Kidney (tissue), 14 donors: ENCODE measurements around the gene FIG4. TPM values are rescaled to one million over a fixed set of nuclear protein-coding genes. Genes with fewer than 3 reads are reported as not detected.
"Not testable (repeated sequence)": the region's sequence is repeated elsewhere in the genome, so short reads cannot be mapped to it uniquely, and the experiment has no call there.

Experiments
- DNase-seq, 5 donors: peaks; one replicate each; pipeline ENCODE4 v3.0.0-alpha.2; 2013 to 2020
- FAIRE-seq: peaks from 2 replicates; lab custom pipeline; 2012; peaks lifted over from hg19 to GRCh38; lab: Jason Lieb, UNC
- H3K27ac ChIP-seq, 2 donors: one replicate each; pipeline ENCODE4 v1.7.0; 2013; ENCODE audit warnings: low read depth in 2 of 2, low read length in 2 of 2, inconsistent platforms in 1 of 2
- H3K27me3 ChIP-seq: one replicate; pipeline ENCODE4 v1.7.1; 2013; ENCODE audit warnings: low read length, inconsistent platforms; ENCODE audit not compliant: control insufficient read depth, insufficient read depth
- H3K36me3 ChIP-seq, 3 donors: one replicate each; pipeline versions ENCODE4 v1.7.0 to v1.7.1; 2013; ENCODE audit warnings: low read length in 3 of 3, control low read depth in 1 of 3, inconsistent platforms in 1 of 3; ENCODE audit not compliant: insufficient read depth in 3 of 3, control insufficient read depth in 2 of 3
- H3K4me1 ChIP-seq, 3 donors: one replicate each; pipeline versions ENCODE4 v1.7.0 to v1.7.1; 2013; ENCODE audit warnings: low read length in 3 of 3, inconsistent platforms in 1 of 3, low read depth in 1 of 3; ENCODE audit not compliant: control insufficient read depth in 2 of 3, insufficient read depth in 2 of 3
- H3K4me3 ChIP-seq, 3 donors: one replicate each; pipeline versions ENCODE4 v1.7.0 to v1.8.1; 2013; ENCODE audit warnings: low read length in 3 of 3, control low read depth in 1 of 3, inconsistent platforms in 1 of 3
- H3K9ac ChIP-seq, 3 donors: one replicate each; pipeline versions ENCODE4 v1.7.0 to v1.7.1; 2013; ENCODE audit warnings: low read length in 3 of 3, control low read depth in 1 of 3, inconsistent platforms in 1 of 3
- H3K9me3 ChIP-seq, 3 donors: one replicate each; pipeline versions ENCODE4 v1.7.0 to v1.7.1; 2013; ENCODE audit warnings: low read length in 3 of 3, control low read depth in 1 of 3, inconsistent platforms in 1 of 3; ENCODE audit not compliant: control insufficient read depth in 2 of 3, insufficient read depth in 1 of 3
- CTCF ChIP-seq: IDR thresholded peaks from 3 replicates; pipeline ENCODE4 v1.5.1; 2012; ENCODE audit warnings: mild to moderate bottlenecking, moderate library complexity, borderline replicate concordance; ENCODE audit not compliant: insufficient read depth; ENCODE audit errors: extremely low read depth
- intact Hi-C: fragments of 100-400 bp; cut with DNase I; formaldehyde crosslinking; loops from one replicate; pipeline ENCODE4 v1.11.1; 2022
- polyA plus RNA-seq: library from polyadenylated mRNA; stranded (reverse); fragments of 350-450 nt; fragmentation: Illumina TruSeq; extraction: RNeasy Lipid Tissue Mini Kit (QIAGEN cat#74804); gene quantifications from one replicate; pipeline ENCODE4 v1.2.3, GENCODE V29; 2014; ENCODE audit warnings: low read depth, low replicate concordance; ENCODE audit not compliant: insufficient read depth
- total RNA-seq: library from RNA; stranded (reverse); fragmentation: NEBNext Ultra II Directional; extraction: Animal tissue kit (Norgen Biotek cat#: 25700); gene quantifications from one replicate; pipeline ENCODE4 v1.2.1, GENCODE V29; 2021
- donor health status: control.
- donor health status: control.
- donor health status: control.
- donor health status: control.
- donor health status: control.
- donor health status: DM: yes; HTN: yes; CAD: no.
- donor health status: Normal renal cell carcinoma (clear cell type).

Gene FIG4
- total and polyA plus RNA-seq, 2 donors from 2014 or later, result 13.1 to 17.8 TPM

- intact Hi-C loops, result no loop called here
- no peak for TF ChIP-seq CTCF
- Histone ChIP-seq H3K27me3 (no peaks in the 10 kb centered on the region), H3K27ac (no peak overlapping the region), H3K36me3 (no peaks in the 10 kb centered on the region), H3K9me3 (no peaks in the 10 kb centered on the region), H3K4me1 (no peaks in the 10 kb centered on the region), H3K4me3 (no peak overlapping the region), H3K9ac (no peak overlapping the region)
- FAIRE-seq (no peak), DNase-seq (no peak)
These were observed 133.0 kb downstream of the FIG4 start for GRCh38 chr6:109824105-109824504.

GRCh38 chr6:109826551-109826950, 135.5 kb downstream of the FIG4 start:
- no peaks in the 10 kb centered on the region for H3K27me3 ChIP-seq
- FAIRE-seq, result no peak

GRCh38 chr6:109831352-109831751, 140.3 kb downstream of the FIG4 start:
- H3K4me1 ChIP-seq, FAIRE-seq, DNase-seq, H3K9ac ChIP-seq, H3K4me3 ChIP-seq, intact Hi-C loops, H3K27ac ChIP-seq, H3K36me3 ChIP-seq, H3K9me3 ChIP-seq, H3K27me3 ChIP-seq: not testable (repeated sequence)

More at GRCh38 chr6:109826551-109826950, 135.5 kb downstream of the FIG4 start:
- no peak for TF ChIP-seq CTCF
- DNase-seq, result no peak
- intact Hi-C loops, result no loop called here
- H3K4me3 ChIP-seq, result no peak overlapping the region
- H3K9ac ChIP-seq, result no peak overlapping the region
- no peaks in the 10 kb centered on the region for H3K4me1 ChIP-seq
- no peaks in the 10 kb centered on the region for H3K9me3 ChIP-seq
- H3K36me3 ChIP-seq, result no peaks in the 10 kb centered on the region
- H3K27ac ChIP-seq, result no peak overlapping the region

GRCh38 chr6:109834131-109834530, 143.0 kb downstream of the FIG4 start:
- FAIRE-seq (no peak), DNase-seq (no peak)
- H3K9me3 ChIP-seq, result no peaks in the 10 kb centered on the region
- intact Hi-C loops, result no loop called here
- H3K36me3 ChIP-seq, result no peaks in the 10 kb centered on the region
- H3K9ac ChIP-seq, result no peak overlapping the region
- H3K27me3 ChIP-seq, result no peaks in the 10 kb centered on the region
- H3K27ac ChIP-seq, result no peak overlapping the region
- no peak for TF ChIP-seq CTCF
- H3K4me1 ChIP-seq, result no peaks in the 10 kb centered on the region
- H3K4me3 ChIP-seq, result no peak overlapping the region
